ENCODE measurements around the gene C15orf62.

- TF ChIP-seq CTCF (IDR thresholded peaks at IDR 0.05) (no peak), POLR2AphosphoS5 (IDR thresholded peaks at IDR 0.05) (no peak), POLR2A (IDR thresholded peaks at IDR 0.05) (no peak)
Measured at GRCh38 chr15:40722934-40723333, 46.8 kb upstream of the C15orf62 start.

All from suprapubic skin (tissue), 4 donors.